H1 (cell line): ENCODE measurements around the gene NANOS3. TPM values are rescaled to one million over a fixed set of nuclear protein-coding genes. Genes with fewer than 3 reads are reported as not detected.

ENCODE experiments used
- CTCF ChIA-PET: fragments of 300-600 bp; sonication (Branson Sonifier 250); formaldehyde crosslinking; loops from one replicate; lab custom pipeline; 2021; ENCODE audit not compliant: partially characterized antibody; lab: Charles Lee
- POLR2A ChIA-PET: fragments of 300-600 bp; sonication (Branson Sonifier 250); formaldehyde crosslinking; loops from one replicate; lab custom pipeline; 2021; ENCODE audit warnings: inconsistent platforms; ENCODE audit not compliant: partially characterized antibody; lab: Charles Lee
- DNase-seq, 2 experiments: peaks; one replicate each; pipeline versions ENCODE4 v3.0.0 to v3.0.0-alpha.2; 2010 to 2022; ENCODE audit warnings: low spot score in 2 of 2, low read depth in 1 of 2, mixed read lengths in 1 of 2
- FAIRE-seq: peaks from 2 replicates; lab custom pipeline; 2011; peaks lifted over from hg19 to GRCh38; lab: Jason Lieb, UNC
- H2AFZ ChIP-seq: 2 replicates; pipeline ENCODE4 v1.8.1; 2012; ENCODE audit warnings: low read length, inconsistent platforms
- H2AK5ac ChIP-seq: 2 replicates; pipeline ENCODE4 v1.6.1; 2013; ENCODE audit warnings: low read depth, low read length
- H2BK120ac ChIP-seq: replicated peaks from 2 replicates; pipeline ENCODE3; 2013; ENCODE audit warnings: low read depth, low read length, inconsistent platforms
- H2BK12ac ChIP-seq: 2 replicates; pipeline ENCODE4 v1.6.1; 2013; ENCODE audit warnings: low read depth, low read length
- H2BK15ac ChIP-seq: 2 replicates; pipeline ENCODE4 v1.6.1; 2013; ENCODE audit warnings: low read length
- H2BK20ac ChIP-seq: 2 replicates; pipeline ENCODE4 v1.6.1; 2013; ENCODE audit warnings: low read length
- H2BK5ac ChIP-seq: 2 replicates; pipeline ENCODE4 v1.6.1; 2013; ENCODE audit warnings: low read depth, low read length
- H3K14ac ChIP-seq: 2 replicates; pipeline ENCODE4 v1.6.1; 2013; ENCODE audit warnings: inconsistent platforms; ENCODE audit not compliant: insufficient read length
- H3K18ac ChIP-seq: 2 replicates; pipeline ENCODE4 v1.6.1; 2013; ENCODE audit warnings: low read length; ENCODE audit errors: extremely low read depth
- H3K23ac ChIP-seq: 2 replicates; pipeline ENCODE4 v1.6.1; 2013; ENCODE audit warnings: inconsistent platforms; ENCODE audit not compliant: insufficient read length
- H3K23me2 ChIP-seq: 2 replicates; pipeline ENCODE4 v1.6.1; 2013; ENCODE audit warnings: low read depth, low read length
- H3K27ac ChIP-seq: 2 replicates; pipeline ENCODE4 v1.6.1; 2011; ENCODE audit warnings: low read depth, low read length, inconsistent platforms
- H3K27me3 ChIP-seq, 4 experiments: replicated peaks in 1 of 4; 1 replicate in 1 of 4; 2 replicates in 3 of 4; pipeline versions ENCODE4 v1.6.1 to v1.8.1; 2011 to 2013; ENCODE audit warnings: low read length in 3 of 4, mild to moderate bottlenecking in 3 of 4, inconsistent platforms in 2 of 4, mixed read lengths in 2 of 4, moderate library complexity in 1 of 4; ENCODE audit not compliant: control insufficient read depth in 3 of 4, insufficient read depth in 3 of 4; ENCODE audit errors: extremely low read depth in 1 of 4
- H3K36me3 ChIP-seq, 4 experiments: 2 replicates each; pipeline versions ENCODE4 v1.6.1 to v1.8.1; 2011 to 2013; ENCODE audit warnings: mild to moderate bottlenecking in 4 of 4, low read length in 3 of 4, moderate library complexity in 2 of 4, control low read depth in 1 of 4, inconsistent platforms in 1 of 4; ENCODE audit not compliant: insufficient read depth in 4 of 4, control insufficient read depth in 2 of 4
- H3K4ac ChIP-seq: replicated peaks from 2 replicates; pipeline ENCODE3; 2013; ENCODE audit warnings: low read length, low read depth, mixed read lengths, inconsistent platforms; ENCODE audit not compliant: insufficient read length
- H3K4me1 ChIP-seq, 4 experiments: replicated peaks in 1 of 4; 1 replicate in 1 of 4; 2 replicates in 3 of 4; pipeline versions ENCODE4 v1.6.1 to v1.8.1; 2011 to 2013; ENCODE audit warnings: low read length in 3 of 4, inconsistent platforms in 2 of 4, mixed read lengths in 1 of 4; ENCODE audit not compliant: insufficient read depth in 4 of 4, control insufficient read depth in 3 of 4
- H3K4me2 ChIP-seq, 2 experiments: 2 replicates each; pipeline versions ENCODE4 v1.6.1 to v1.8.1; 2011 to 2013; ENCODE audit warnings: low read depth in 2 of 2, low read length in 2 of 2, control low read depth in 1 of 2, inconsistent platforms in 1 of 2, mild to moderate bottlenecking in 1 of 2; ENCODE audit not compliant: insufficient read depth in 1 of 2
- H3K4me3 ChIP-seq, 4 experiments: fragments of 200-600, 300-600 bp in 1 of 4; sonication (generic), shearing (Covaris generic), sonication (Bioruptor Twin) in 1 of 4; 2 replicates each; pipeline versions ENCODE4 v1.5.1 to v1.8.1; 2011 to 2016; ENCODE audit warnings: low read length in 4 of 4, low read depth in 3 of 4, control low read depth in 2 of 4, inconsistent platforms in 2 of 4, mild to moderate bottlenecking in 2 of 4, mixed read lengths in 1 of 4, moderate library complexity in 1 of 4; ENCODE audit not compliant: insufficient read depth in 2 of 4; ENCODE audit errors: extremely low read depth in 1 of 4
- H3K56ac ChIP-seq: replicated peaks from 2 replicates; pipeline ENCODE3; 2013; ENCODE audit warnings: low read depth, mild to moderate bottlenecking, mixed read lengths, low read length, inconsistent platforms; ENCODE audit not compliant: insufficient read length
- H3K79me1 ChIP-seq: 2 replicates; pipeline ENCODE4 v1.6.1; 2013; ENCODE audit warnings: low read depth, low read length, control low read depth
- H3K79me2 ChIP-seq, 2 experiments: 2 replicates each; pipeline versions ENCODE4 v1.6.1 to v1.8.1; 2012 to 2013; ENCODE audit warnings: low read length in 2 of 2, mild to moderate bottlenecking in 2 of 2, inconsistent platforms in 1 of 2; ENCODE audit not compliant: insufficient read depth in 2 of 2, control insufficient read depth in 1 of 2
- H3K9ac ChIP-seq, 4 experiments: replicated peaks in 1 of 4; 1 replicate in 1 of 4; 2 replicates in 3 of 4; pipeline versions ENCODE4 v1.6.1 to v1.8.1; 2011 to 2013; ENCODE audit warnings: low read depth in 3 of 4, low read length in 3 of 4, control low read depth in 2 of 4, mild to moderate bottlenecking in 2 of 4, moderate library complexity in 2 of 4, inconsistent platforms in 1 of 4; ENCODE audit errors: extremely low read depth in 1 of 4
- H3K9me3 ChIP-seq, 2 experiments: 2 replicates each; pipeline versions ENCODE4 v1.6.1 to v1.8.1; 2012 to 2013; ENCODE audit warnings: mild to moderate bottlenecking in 2 of 2, moderate library complexity in 2 of 2, control low read depth in 1 of 2, inconsistent platforms in 1 of 2, low read depth in 1 of 2, low read length in 1 of 2, mixed read lengths in 1 of 2; ENCODE audit not compliant: insufficient read depth in 2 of 2
- H4K20me1 ChIP-seq, 2 experiments: replicated peaks in 1 of 2; 2 replicates each; pipeline versions ENCODE3 to v1.8.1; 2011 to 2013; ENCODE audit warnings: inconsistent platforms in 2 of 2, low read length in 2 of 2, mild to moderate bottlenecking in 1 of 2; ENCODE audit not compliant: insufficient read depth in 2 of 2, control insufficient read depth in 1 of 2
- H4K5ac ChIP-seq: 2 replicates; pipeline ENCODE4 v1.6.1; 2013; ENCODE audit warnings: low read length, low read depth, mixed read lengths, inconsistent platforms; ENCODE audit not compliant: insufficient read length
- H4K8ac ChIP-seq: 2 replicates; pipeline ENCODE4 v1.8.0; 2013; ENCODE audit warnings: mild to moderate bottlenecking, moderate library complexity, low read length, inconsistent platforms; ENCODE audit not compliant: insufficient read depth; ENCODE audit errors: extremely low read depth
- H4K91ac ChIP-seq: replicated peaks from 2 replicates; pipeline ENCODE3; 2013; ENCODE audit warnings: low read length, mixed read lengths, inconsistent platforms; ENCODE audit not compliant: insufficient read length
- CBX5 ChIP-seq: fragments of 300-800, 300-1000 bp; sonication (generic); IDR thresholded peaks from 2 replicates; pipeline ENCODE4 v1.7.1; 2016; ENCODE audit warnings: antibody characterized with exemption, low read length, low read depth
- EP300 ChIP-seq, 2 experiments: IDR thresholded peaks; 1 replicate in 1 of 2; 2 replicates in 1 of 2; pipeline ENCODE4 v1.6.1; 2011 to 2012; ENCODE audit warnings: low read depth in 2 of 2, low read length in 2 of 2, mild to moderate bottlenecking in 2 of 2, borderline replicate concordance in 1 of 2, inconsistent platforms in 1 of 2, moderate library complexity in 1 of 2
- FOSL1 ChIP-seq: IDR thresholded peaks from 2 replicates; pipeline ENCODE4 v1.6.1; 2011; ENCODE audit warnings: mild to moderate bottlenecking, low read depth, low read length, moderate library complexity; ENCODE audit not compliant: insufficient read depth
- GABPA ChIP-seq: IDR thresholded peaks from 2 replicates; pipeline ENCODE4 v1.6.1; 2011; ENCODE audit warnings: mild to moderate bottlenecking, low read length, moderate library complexity, borderline replicate concordance; ENCODE audit not compliant: insufficient read depth
- HDAC6 ChIP-seq: IDR thresholded peaks from one replicate; pipeline ENCODE4 v1.7.1; 2012; ENCODE audit warnings: low read depth, mild to moderate bottlenecking, inconsistent platforms, low read length, moderate library complexity
- POU5F1 ChIP-seq: IDR thresholded peaks from 2 replicates; pipeline ENCODE4 v1.6.1; 2011; ENCODE audit warnings: low read depth, mild to moderate bottlenecking, low read length, moderate library complexity
- RBBP5 ChIP-seq: IDR thresholded peaks from 2 replicates; pipeline ENCODE4 v1.7.1; 2012; ENCODE audit warnings: low read depth, mild to moderate bottlenecking, inconsistent platforms, low read length, moderate library complexity, borderline replicate concordance
- SAP30 ChIP-seq: fragments of 300-600 bp; sonication (generic); IDR thresholded peaks from 2 replicates; pipeline ENCODE4 v1.7.1; 2012; ENCODE audit warnings: low read length, moderate library complexity, mild to moderate bottlenecking, inconsistent platforms; ENCODE audit not compliant: insufficient read depth, insufficient replicate concordance
- SIN3A ChIP-seq, 2 experiments: IDR thresholded peaks in 1 of 2; conservative IDR thresholded peaks in 1 of 2; 2 replicates each; pipeline ENCODE4 v1.6.1; 2011 to 2012; ENCODE audit warnings: low read length in 2 of 2, improper control_type of control experiment in 1 of 2, low read depth in 1 of 2, mild to moderate bottlenecking in 1 of 2
- SIX5 ChIP-seq: IDR thresholded peaks from 2 replicates; pipeline ENCODE4 v1.6.1; 2011; ENCODE audit warnings: mild to moderate bottlenecking, low read depth, low read length
- TBP ChIP-seq: IDR thresholded peaks from 2 replicates; pipeline ENCODE4 v1.6.1; 2011; ENCODE audit warnings: low read depth, low read length, improper control_type of control experiment
- WGBS, 2 experiments: shearing (Covaris generic) in 1 of 2; methylation state at CpG; one replicate each; pipeline versions ENCODE4 v1.1.6 to v1.1.7; 2013 to 2015; ENCODE audit warnings: low lambda C conversion rate in 2 of 2, mixed read lengths in 2 of 2, inconsistent platforms in 1 of 2, low coverage in 1 of 2, missing lambda C conversion rate in 1 of 2; ENCODE audit not compliant: insufficient replicate concordance in 2 of 2, insufficient coverage in 1 of 2, insufficient read length in 1 of 2; ENCODE audit errors: extremely low coverage in 1 of 2, missing lambda C conversion rate in 1 of 2; 5-methylcytosine and 5-hydroxymethylcytosine counted together
- polyA plus RNA-seq, 7 experiments: library from polyadenylated mRNA; depleted of rRNA in 3 of 7; stranded (reverse) in 5 of 7; unstranded in 2 of 7; fragments of >200 nt in 5 of 7; fragments of 200-250 nt in 2 of 7; gene quantifications; 1 replicate in 5 of 7; 2 replicates in 1 of 7; 4 replicates in 1 of 7; pipeline versions ENCODE4 v1.2.1 to v1.2.3, GENCODE V29; 2011 to 2013; ENCODE audit warnings: missing spikeins in 2 of 7, mixed read lengths in 2 of 7
- total RNA-seq: library from RNA; stranded (reverse); fragmentation: NEBNext Ultra II Directional; extraction: Animal tissue kit (Norgen Biotek cat#: 25700); gene quantifications from 2 replicates; pipeline ENCODE4 v1.2.1, GENCODE V29; 2021
- TF ChIP-seq, protein P1 (sequence below): IDR thresholded peaks from 2 replicates; pipeline ENCODE4 v1.6.1; 2012; ENCODE audit warnings: inconsistent platforms

NANOS3 gene
- total and polyA plus RNA-seq, 2 of the 8 experiments (the other 6 are each of a cell fraction or from before 2014, with no cell fraction given): 0.62 TPM; not detected in 1

DNA sequence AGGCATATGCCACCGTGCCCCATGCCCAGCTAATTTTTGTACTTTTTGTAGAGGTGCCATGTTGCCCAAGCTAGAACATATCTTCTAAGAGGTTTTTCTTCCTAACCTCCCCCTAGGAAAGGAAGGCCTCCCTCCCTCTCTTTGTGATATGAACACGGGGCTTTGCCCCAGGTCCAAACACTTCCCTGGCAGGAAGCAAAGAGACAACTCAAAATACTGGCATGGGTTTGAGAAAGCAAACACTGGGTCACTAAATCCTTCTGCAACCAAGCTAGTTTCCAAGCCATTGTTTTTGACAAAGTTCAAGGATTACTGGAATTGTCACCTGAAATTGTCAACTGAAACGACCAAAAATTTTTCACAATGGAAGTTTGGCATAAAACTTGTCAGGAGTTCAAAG, 37.8 kb downstream of the NANOS3 start:
- Histone ChIP-seq H4K8ac (no peak overlapping the region), H3K9me3 (no peaks in the 10 kb centered on the region), H4K91ac (no peak overlapping the region), H3K23ac (no peak overlapping the region), H2BK12ac (no peak overlapping the region), H2BK15ac (no peak overlapping the region), H3K4me2 (no peak overlapping the region), H2BK120ac (no peak overlapping the region), H3K9ac (no peak overlapping the region), H3K4me3 (no peak overlapping the region), H3K4ac (no peak overlapping the region), H3K14ac (no peak overlapping the region), H3K18ac (no peak overlapping the region), H3K79me1 (no peaks in the 10 kb centered on the region), H3K36me3 (peaks cover 3 to 27% (median 19%) of the 10 kb centered on the region in 4 experiments), H2AFZ (no peak overlapping the region), H3K27me3 (no peaks in the 10 kb centered on the region), H3K56ac (no peak overlapping the region), H3K79me2 (no peaks in the 10 kb centered on the region), H2BK20ac (no peak overlapping the region), H2AK5ac (no peak overlapping the region), H4K20me1 (peaks cover 0 to 3% of the 10 kb centered on the region in 2 experiments), H3K27ac (no peak overlapping the region), H3K23me2 (no peaks in the 10 kb centered on the region), H2BK5ac (no peak overlapping the region), H4K5ac (no peak overlapping the region), H3K4me1 (no peaks in the 10 kb centered on the region)
- no peak for FAIRE-seq
- ChIA-PET POLR2A (no interaction called here), CTCF (interaction anchor here (0.5 to 1.0 kb wide), 2 partner anchors 34 to 121 kb away, joined by 3 read pairs; no protein-coding TSS in a partner anchor)
- no peak for DNase-seq
- TF ChIP-seq POU5F1 (no peak), SAP30 (no peak), HDAC6 (no peak), CBX5 (no peak), EP300 (IDR thresholded peaks at IDR 0.05; ENCODE audit: borderline replicate concordance in 1 of 2, low read depth in 2 of 2, low read length in 2 of 2) (no peak), TBP (no peak), SIN3A (conservative IDR thresholded peaks at IDR 0.05 in 1 of 2, IDR thresholded peaks at IDR 0.05 in 1 of 2; ENCODE audit: low read depth in 1 of 2, low read length in 2 of 2) (no peak), FOSL1 (no peak), RBBP5 (no peak), SIX5 (no peak), GABPA (no peak)
- TF ChIP-seq, protein P1, sequence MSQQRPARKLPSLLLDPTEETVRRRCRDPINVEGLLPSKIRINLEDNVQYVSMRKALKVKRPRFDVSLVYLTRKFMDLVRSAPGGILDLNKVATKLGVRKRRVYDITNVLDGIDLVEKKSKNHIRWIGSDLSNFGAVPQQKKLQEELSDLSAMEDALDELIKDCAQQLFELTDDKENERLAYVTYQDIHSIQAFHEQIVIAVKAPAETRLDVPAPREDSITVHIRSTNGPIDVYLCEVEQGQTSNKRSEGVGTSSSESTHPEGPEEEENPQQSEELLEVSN: no peak
- WGBS, 2 experiments: 76% methylated on average over 3 of the region's 3 CpGs; no CpG with 5 or more reads in 1 of the 2 experiments
